ENCODE data around the gene PTPRM.

- TF ChIP-seq ZNF274 (IDR thresholded peaks at IDR 0.05; ENCODE audit: low read depth, low read length) (no peak), YY1 (IDR thresholded peaks at IDR 0.05; ENCODE audit: insufficient read depth, insufficient read length) (no peak)
These were observed 65.3 kb downstream of the PTPRM start for GRCh38 chr18:7632152-7633098.
